ENCODE data around the gene GMCL1. TPM values are rescaled to one million over a fixed set of nuclear protein-coding genes. Genes with fewer than 3 reads are reported as not detected.

Gene GMCL1
- total and polyA plus RNA-seq, 9 of the 15 experiments (the other 6 are each of a cell fraction or from before 2014, with no cell fraction given), result 7.0 to 27.3 (median 15.4) TPM

GRCh38 chr2:69797836-69798289 lies 31.6 kb upstream of the GMCL1 start:
- in situ Hi-C loops (cut with MboI) (loop anchor here (5.0 kb wide), 1 partner anchor 56 kb away; the partner anchor contains the start of gene ANXA4), intact Hi-C loops (cut with micrococcal nuclease) (loop anchor here (5.0 kb wide), 2 partner anchors 56 to 241 kb away; partner anchors contain the start of gene ANXA4)
- no peak for ATAC-seq
- FAIRE-seq, result no peak
- Histone ChIP-seq H3K79me2 (ENCODE audit: control insufficient read depth, insufficient read depth, low read length) (no peaks in the 10 kb centered on the region), H3K9me1 (ENCODE audit: control insufficient read depth, insufficient read depth, low read length) (no peaks in the 10 kb centered on the region), H3K27me3 (ENCODE audit: control insufficient read depth in 2 of 2, insufficient read depth in 2 of 2, low read length in 2 of 2) (no peaks in the 10 kb centered on the region; a peak in 1 of 5 replicates), H3K9me3 (replicated peaks; ENCODE audit: control insufficient read depth, insufficient read depth, low read depth, low read length) (no peaks in the 10 kb centered on the region), H2AFZ (ENCODE audit: low read depth, low read length) (no peak overlapping the region), H4K20me1 (replicated peaks; ENCODE audit: control insufficient read depth, insufficient read depth, low read length) (peaks cover 14% of the 10 kb centered on the region), H3K9ac (ENCODE audit: insufficient read depth in 1 of 2, low read depth in 2 of 2, low read length in 2 of 2) (no peak overlapping the region), H3K4me1 (replicated peaks in 1 of 2; ENCODE audit: control insufficient read depth in 2 of 2, insufficient read depth in 2 of 2, low read length in 2 of 2) (peaks cover 3 to 23% of the 10 kb centered on the region in 2 experiments; a peak in 4 of 5 replicates), H3K4me3 (no peak overlapping the region), H3K4me2 (ENCODE audit: insufficient read depth, low read length) (peak overlapping the region; percentile 86; the same call in 1 of the 2 replicates), H3K27ac (ENCODE audit: extremely low read depth, low read depth, low read length) (no peak overlapping the region), H3K36me3 (ENCODE audit: control insufficient read depth, insufficient read depth, low read length) (no peaks in the 10 kb centered on the region)
- no TSS peak for BruUV-seq (replicated peaks)
- DNase-seq (ENCODE audit: extremely low read depth in 1 of 4, low spot score in 3 of 4), result no peak
- ChIA-PET POLR2A (interaction anchor here (0.6 kb wide), 1 partner anchor 327 kb away, joined by 5 read pairs; no protein-coding TSS in a partner anchor), CTCF (ENCODE audit: low intra/inter-chr PET ratio) (no interaction called here)
- TF ChIP-seq THAP7 (CRISPR knock-in tag; IDR thresholded peaks at IDR 0.05), result no peak
- TF ChIP-seq NFIX (CRISPR knock-in tag; IDR thresholded peaks at IDR 0.05; ENCODE audit: low read depth), result no peak
- 47% methylated on average over 3 of the region's 3 CpGs for WGBS (ENCODE audit: insufficient coverage, low coverage, missing lambda C conversion rate)

- 3% methylated on average over 7 of the region's 7 CpGs for WGBS (ENCODE audit: insufficient coverage, low coverage, missing lambda C conversion rate)
- POLR2A ChIA-PET, result interaction anchor here (0.6 to 2.7 kb wide), 8 partner anchors 11 to 327 kb away, joined by 3 to 16 read pairs (median 6); partner anchors contain the start of gene GMCL1
- Histone ChIP-seq H3K79me2 (ENCODE audit: control insufficient read depth, insufficient read depth, low read length) (no peaks in the 10 kb centered on the region), H3K9ac (ENCODE audit: insufficient read depth in 1 of 2, low read depth in 2 of 2, low read length in 2 of 2) (peak overlapping the region in 1 of 2 experiments; percentile 42; a peak in 3 of 4 replicates), H4K20me1 (replicated peaks; ENCODE audit: control insufficient read depth, insufficient read depth, low read length) (peaks cover 14% of the 10 kb centered on the region), H3K36me3 (ENCODE audit: control insufficient read depth, insufficient read depth, low read length) (no peaks in the 10 kb centered on the region), H3K9me1 (ENCODE audit: control insufficient read depth, insufficient read depth, low read length) (no peaks in the 10 kb centered on the region), H3K27ac (ENCODE audit: extremely low read depth, low read depth, low read length) (peak overlapping the region; percentile 53; the same call in 1 of the 3 replicates), H2AFZ (ENCODE audit: low read depth, low read length) (0 out of 2 replicates have a peak overlapping the region, but pooled peaks have one; percentile 46), H3K9me3 (replicated peaks; ENCODE audit: control insufficient read depth, insufficient read depth, low read depth, low read length) (no peaks in the 10 kb centered on the region), H3K4me3 (peak overlapping the region; percentile 30), H3K27me3 (ENCODE audit: control insufficient read depth in 2 of 2, insufficient read depth in 2 of 2, low read length in 2 of 2) (no peaks in the 10 kb centered on the region; a peak in 1 of 5 replicates), H3K4me1 (replicated peaks in 1 of 2; ENCODE audit: control insufficient read depth in 2 of 2, insufficient read depth in 2 of 2, low read length in 2 of 2) (peaks cover 3 to 23% of the 10 kb centered on the region in 2 experiments; a peak in 4 of 5 replicates), H3K4me2 (ENCODE audit: insufficient read depth, low read length) (peak overlapping the region; percentile 86)
- ATAC-seq, result peak; percentile 16
- in situ Hi-C loops (cut with MboI) (loop anchor here (5.0 kb wide), 1 partner anchor 56 kb away; the partner anchor contains the start of gene ANXA4), intact Hi-C loops (cut with micrococcal nuclease) (loop anchor here (5.0 kb wide), 2 partner anchors 56 to 241 kb away; partner anchors contain the start of gene ANXA4)
- no peak for DNase-seq (ENCODE audit: extremely low read depth in 1 of 4, low spot score in 3 of 4)
- BruUV-seq (replicated peaks), result no TSS peak
- no peak for FAIRE-seq
- CTCF ChIA-PET (ENCODE audit: low intra/inter-chr PET ratio), result no interaction called here
- TF ChIP-seq NR0B1 (IDR thresholded peaks at IDR 0.05; ENCODE audit: partially characterized antibody) (no peak), ZNF436 (CRISPR knock-in tag; IDR thresholded peaks at IDR 0.05) (0 out of 2 replicates have a peak, but pooled peaks have one; percentile 3), ETV1 (tag; conservative IDR thresholded peaks at IDR 0.05; ENCODE audit: low read depth) (0 out of 2 replicates have a peak, but pooled peaks have one; percentile 9), ARHGAP35 (IDR thresholded peaks at IDR 0.05; ENCODE audit: partially characterized antibody) (peak; percentile 21), TFAP4 (CRISPR knock-in tag; IDR thresholded peaks at IDR 0.05; ENCODE audit: borderline replicate concordance) (0 out of 2 replicates have a peak, but pooled peaks have one; percentile 35), SRSF3 (IDR thresholded peaks at IDR 0.05; ENCODE audit: insufficient read depth, low read length) (no peak)
These were observed 31.1 kb upstream of the GMCL1 start for GRCh38 chr2:69798290-69798908.
